ENCODE data around the gene STX12.
"Not testable (repeated sequence)": the region's sequence is repeated elsewhere in the genome, so short reads cannot be mapped to it uniquely, and the experiment has no call there.

Gene STX12

DNA sequence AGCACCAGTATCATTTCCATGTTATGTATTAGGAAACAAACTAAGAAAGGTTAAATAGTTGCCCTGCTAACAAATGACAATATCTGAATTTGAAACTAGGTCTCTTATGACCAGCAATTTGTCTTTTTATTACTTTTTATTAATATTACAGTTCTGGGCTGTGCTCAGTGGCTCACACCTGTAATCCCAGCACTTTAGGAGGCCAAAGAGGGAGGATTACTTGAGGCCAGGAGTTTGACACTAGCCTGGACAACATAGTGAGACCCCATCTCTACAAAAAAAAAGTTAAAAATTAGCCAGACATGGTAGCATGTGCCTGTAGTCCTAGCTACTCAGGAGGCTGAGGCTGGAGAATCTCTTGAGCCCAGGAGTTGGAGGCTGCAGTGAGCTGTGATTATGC lies 3.3 kb downstream of the STX12 start:
- not testable (repeated sequence) for DNase-seq

DNA sequence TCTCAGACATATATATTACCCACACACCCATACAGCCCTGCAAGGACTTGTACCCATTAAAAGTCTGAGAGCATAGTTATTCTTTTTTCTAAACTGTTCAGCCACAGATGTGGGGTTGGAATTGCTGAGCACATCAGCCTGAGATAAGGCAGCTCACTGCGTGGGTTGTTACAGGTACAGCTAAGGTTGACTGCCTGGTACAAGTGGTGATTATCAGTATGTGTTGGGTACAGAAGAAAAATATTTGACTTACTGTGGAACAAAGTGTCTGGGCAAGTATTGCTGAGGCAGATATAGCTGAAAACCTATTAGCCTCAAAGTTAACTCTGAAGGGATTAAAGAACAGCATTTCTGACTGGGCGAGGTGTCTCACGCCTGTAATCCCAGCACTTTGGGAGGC lies 5.0 kb downstream of the STX12 start:
- no peak for DNase-seq

DNA sequence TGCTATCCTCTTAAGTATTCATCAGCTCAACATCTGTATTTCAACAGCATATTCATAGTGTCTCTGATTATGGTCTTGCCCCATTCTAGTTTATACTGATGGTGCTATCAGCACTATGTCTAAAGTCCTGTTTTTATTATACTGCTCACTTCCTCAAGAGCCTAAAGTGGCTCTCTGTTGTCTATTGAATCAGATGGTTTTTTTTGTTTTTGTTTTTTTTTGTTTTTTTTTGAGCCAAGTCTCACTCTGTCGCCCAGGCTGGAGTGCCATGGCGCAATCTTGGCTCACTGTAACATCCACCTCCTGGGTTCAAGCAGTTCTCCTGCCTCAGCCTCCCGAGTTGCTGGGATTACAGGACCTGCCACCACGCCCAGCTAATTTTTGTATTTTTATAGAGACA lies 6.1 kb downstream of the STX12 start:
- DNase-seq: no peak

DNA sequence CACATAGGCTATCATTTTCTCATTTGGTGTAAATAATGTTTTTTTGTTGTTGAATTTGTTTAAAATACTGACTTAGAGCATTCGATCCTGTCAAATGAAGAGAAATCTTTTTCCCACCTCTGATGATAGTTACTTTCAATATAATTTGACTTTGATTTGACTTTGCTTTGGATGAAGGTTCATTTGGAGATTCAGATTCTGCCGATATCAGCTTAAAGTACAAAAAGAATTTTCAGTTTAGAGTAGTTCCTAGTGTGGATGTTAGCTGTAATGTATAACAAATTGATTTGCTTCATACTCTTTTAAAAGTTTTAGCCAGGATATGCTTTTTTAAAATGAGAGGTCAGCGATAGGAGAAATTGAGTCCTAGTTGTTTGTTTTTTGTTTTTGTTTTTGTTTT lies 9.9 kb downstream of the STX12 start:
- DNase-seq: no peak

DNA sequence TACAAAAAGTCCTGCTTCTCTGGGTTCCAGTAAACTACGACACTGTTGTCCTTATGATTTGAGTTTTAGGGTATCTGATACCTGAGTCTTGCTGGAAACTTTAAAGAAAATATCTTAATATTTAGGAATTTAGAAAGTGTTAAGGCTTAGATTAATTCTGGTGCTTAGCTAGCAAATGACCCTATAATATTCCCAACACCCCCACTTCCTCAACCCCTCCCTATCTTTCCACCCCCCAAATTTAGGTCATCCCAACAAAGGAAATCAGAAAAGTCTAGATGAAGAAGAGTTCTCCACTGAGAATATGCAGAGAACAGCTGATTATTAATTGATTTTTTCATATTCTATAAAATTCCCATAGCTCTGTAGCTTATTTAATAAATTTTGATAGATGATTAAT lies 11.7 kb downstream of the STX12 start:
- DNase-seq: no peak

DNA sequence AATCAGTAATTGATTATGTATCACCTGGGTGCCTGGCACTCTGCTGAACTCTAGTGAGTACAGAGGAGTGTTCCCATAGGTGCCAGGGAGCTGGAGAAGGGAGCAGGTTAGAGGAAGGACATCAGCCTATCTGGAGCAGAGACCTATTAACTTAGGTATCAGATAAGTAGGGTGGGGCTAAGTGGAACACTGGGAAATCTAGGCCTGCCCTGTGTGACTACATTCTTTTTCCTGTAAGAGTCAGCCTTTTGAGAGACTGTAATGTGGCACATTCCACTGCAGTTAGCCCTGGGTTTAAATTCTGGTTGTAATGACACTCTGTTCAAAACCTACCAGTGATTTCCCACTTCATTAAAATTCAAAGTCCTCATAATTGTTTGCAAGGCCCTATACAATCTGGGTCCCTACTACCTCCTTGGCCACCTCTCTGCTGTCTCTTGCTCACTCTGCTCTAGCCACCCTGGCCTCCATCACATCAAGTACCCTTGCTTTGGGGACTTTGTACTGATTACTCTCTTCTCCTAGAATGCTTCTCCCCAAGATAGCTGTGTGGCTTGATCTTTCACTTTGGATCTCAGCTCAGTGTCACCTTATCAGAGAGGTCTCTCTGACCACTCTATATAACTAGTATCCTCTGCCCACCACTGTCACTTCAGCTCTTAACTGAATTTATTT lies 12.9 kb downstream of the STX12 start:
- no peak for DNase-seq

DNA sequence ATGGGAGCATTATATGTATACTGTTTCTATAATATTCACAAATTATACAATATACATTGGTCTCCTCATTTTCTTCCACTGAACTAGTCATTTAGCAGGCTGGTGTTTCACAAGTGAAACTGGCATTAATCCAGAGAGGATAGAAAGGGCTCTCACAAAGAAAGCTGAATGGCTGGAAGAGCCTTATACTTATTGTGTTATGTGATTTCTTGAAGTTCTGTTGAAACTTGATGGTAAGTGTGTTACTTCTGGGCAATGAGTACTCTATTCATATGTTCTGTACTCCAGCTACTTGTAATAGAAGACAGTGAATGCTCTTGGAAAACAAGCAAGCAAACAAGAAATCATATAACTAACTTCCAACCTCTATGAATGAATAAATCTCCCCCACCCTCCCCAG lies 14.9 kb downstream of the STX12 start:
- DNase-seq: no peak

DNA sequence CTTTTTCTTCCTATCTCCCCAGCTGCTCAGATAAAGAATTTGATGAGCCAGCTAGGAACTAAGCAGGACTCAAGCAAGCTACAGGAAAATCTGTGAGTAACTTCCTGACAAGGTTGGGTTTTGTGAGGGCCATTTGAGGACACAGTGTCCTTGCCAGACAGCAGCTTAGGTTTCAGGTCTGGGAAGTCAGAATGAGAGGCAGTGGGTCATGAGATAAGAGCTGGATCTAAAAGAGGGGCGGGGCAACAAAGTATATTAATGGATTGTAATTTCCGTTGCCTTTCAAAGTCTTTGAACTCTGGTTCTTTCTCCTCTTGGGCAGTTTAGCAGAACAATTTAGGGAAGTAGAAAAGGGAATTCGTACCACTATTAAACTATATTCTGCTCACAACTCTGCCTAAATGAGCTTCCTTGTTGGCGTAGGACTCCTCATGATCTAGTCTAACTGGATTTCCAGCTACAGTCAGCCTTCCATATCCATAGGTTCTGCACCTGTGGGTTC lies 16.6 kb downstream of the STX12 start:
- no peak for DNase-seq

DNA sequence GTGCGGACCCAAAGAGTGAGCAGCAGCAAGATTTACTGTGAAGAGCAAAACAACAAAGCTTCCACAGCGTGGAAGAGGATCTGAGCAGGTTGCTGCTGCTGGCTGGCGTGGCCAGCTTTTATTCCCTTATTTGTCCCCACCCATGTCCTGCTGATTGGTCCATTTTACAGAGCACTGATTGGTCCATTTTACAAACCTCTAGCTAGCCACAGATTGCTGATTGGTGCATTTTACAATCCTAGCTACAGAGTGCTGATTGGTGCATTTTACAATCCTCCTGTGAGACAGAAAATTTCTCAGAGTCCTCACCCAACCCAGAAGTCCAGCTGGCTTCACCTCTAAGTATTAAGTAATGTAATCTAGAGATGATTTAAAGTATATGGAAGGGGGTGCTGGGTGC lies 17.3 kb downstream of the STX12 start:
- DNase-seq: not testable (repeated sequence)

DNA sequence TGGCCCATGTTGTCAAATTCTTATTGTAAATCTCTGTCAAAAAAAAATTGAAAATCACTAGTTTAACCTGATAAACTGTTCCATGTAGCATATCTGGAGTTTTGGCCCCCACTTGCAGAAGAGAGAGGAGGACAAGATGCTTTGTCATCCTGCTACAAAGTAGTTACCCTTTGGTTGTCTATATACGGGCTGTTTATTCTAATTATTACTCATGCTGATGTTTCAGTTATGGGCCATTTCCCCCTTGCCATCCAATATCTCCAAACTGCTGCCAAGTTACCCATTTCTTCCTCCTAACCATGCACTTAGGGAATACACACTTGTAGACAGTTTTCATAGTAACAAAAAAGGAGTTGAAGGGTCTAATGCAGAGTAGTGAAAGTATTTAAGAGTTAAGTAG lies 22.6 kb downstream of the STX12 start:
- no peak for DNase-seq

DNA sequence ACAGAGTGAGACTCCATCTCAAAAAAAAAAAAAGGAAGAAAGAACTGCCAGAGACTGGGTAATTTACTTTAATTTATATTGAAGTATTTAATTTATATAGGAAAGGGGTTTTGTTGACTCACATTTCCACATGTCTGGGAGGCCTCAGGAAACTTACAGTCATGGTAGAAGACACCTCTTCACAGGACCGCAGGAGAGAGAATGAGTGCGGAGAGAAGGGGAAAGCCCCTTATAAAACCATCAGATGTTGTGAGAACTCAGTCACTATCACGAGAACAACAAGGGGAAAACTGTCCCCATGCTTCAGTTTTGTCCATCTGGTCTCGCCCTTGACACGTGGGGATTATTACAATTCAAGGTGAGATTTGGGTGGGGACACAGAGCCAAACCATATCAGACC lies 31.8 kb downstream of the STX12 start:
- DNase-seq: no peak

DNA sequence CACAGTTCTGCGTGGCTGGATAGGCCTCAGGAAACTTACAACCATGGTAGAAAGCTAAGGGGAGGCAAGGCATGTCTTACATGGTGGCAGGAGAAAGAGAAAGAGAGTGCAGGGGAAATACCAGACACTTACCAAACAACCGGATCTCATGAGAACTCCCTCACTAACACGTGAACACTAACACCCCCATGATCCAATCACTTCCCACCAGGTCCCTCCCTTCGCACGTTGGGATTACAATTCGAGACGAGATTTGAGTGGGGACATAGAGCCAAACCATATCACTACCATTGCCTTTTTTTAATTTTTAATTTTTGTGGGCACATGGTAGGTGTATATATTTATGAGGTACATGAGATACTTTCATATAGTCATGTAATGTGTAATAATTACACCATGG lies 33.7 kb downstream of the STX12 start:
- no peak for DNase-seq

DNA sequence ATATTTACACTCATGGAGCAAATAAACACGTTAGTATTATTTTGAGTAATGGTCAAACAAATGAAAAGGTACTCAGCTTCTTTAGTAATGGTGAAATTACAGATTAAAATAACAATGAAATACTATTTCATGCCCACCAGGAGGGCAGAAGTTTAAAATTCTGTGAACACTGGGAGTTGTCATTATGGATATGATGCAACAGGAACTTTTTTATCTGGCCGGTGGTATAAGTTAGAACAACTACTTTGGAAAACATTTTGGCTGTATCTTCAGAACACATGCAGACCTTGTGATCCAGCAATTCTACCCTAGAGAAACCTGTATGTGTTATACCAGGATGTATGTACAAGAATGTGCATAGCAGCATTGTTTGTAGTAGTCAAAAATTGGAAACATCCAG lies 34.4 kb downstream of the STX12 start:
- DNase-seq: no peak

DNA sequence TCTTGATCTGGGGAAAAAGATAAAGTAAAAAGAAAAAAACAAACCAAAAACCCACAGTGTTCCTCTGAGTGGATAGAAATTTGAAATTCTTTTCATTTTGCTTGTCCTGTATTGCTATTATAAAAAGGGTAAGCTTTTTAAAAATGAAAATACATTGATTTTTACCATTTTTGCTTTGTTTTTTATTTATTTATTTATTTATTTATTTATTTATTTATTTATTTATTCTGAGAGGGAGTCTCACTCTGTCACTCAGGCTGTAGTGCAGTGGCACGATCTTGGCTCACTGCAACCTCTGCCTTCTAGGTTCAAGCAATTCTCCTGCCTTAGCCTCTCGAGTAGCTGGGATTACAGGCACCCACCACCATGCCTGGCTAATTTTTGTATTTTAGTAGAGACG lies 35.1 kb downstream of the STX12 start:
- DNase-seq: not testable (repeated sequence)

DNA sequence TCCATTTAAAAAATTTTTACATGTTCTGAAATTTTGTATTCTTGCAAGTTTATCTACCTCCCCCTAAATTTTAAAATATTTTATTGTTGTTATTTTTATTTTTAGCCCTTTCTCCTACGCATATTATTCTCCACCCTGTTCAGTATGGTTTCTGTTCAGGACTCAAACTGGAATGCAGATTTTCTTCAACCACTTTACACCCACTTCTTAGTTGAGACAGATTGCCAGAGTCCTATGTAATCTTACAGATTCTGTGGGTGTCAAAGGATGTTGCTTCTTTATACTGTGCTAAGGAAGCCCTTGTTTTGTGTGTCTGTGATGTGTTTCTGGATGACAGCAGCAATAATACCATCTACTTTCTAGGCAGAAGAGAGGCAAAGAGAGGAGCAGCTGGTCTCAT lies 36.9 kb downstream of the STX12 start:
- DNase-seq: no peak

DNA sequence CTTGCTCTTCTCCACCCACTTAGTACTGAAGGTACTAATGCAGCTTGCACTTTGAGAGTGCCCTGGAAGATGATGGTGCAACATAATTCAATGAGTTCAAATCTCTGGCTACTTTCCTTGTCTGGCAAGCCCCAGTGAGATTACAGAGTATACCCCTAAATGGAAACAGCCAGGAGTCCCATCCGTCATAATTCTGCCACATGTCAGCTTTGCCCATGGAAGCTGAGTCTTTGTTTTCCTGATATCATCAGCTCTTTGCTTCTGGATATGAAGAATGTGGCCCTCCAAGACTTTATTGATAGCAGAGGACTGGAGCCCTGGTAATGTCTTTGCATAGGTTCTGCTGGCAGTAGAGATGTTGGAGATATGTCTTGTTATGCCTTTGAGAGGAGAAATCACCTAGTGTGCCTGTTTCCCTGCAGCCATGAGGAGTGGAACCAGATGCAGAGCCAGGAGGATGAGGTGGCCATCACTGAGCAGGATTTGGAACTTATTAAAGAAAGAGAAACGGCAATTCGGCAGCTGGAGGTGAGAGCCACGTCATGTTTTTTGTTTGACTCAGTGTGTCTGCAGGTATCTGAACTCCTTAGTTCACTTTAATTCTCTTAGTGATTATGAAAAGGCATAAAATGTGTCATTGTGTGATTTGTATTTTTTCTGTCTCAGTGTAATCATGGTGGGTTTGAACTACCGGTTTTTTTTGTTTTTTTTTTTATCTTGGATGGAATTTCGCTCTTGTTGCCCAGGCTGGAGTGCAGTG lies 38.9 kb downstream of the STX12 start:
- no peak for DNase-seq

DNA sequence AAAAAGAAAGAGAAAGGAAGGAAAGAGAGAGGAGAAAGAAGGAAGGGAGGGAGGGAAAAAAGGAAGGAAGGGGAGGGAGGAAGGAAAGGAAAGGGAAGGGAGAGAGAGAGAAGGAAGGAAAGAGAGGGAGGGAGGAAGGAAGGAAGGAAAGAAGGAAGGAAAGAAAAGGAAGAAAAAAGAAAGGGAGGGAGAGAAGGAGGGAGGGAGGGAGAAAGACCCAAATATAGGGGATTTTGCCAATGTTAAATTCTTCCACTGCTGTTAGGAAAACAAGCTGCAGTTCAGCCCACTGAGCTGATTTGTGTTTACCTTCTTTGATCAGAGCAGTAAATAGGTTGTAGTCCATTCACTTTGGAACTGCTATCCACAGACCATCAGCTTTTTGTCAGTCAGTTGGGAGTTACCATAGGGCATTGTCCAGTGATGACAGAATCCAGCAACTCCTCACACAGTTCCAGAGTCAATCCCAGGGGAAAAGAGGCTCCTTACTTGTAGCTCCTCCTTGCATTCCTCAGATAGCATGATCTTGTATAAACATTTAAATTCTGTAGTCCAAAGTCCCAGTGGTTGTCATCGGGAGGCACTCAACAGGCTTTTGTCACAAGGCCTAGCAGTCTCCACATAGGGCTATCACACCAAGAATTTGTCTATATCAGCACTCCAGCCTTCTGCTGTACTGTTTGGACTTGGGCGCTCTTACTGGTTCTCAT lies 44.1 kb downstream of the STX12 start:
- DNase-seq: no peak

DNA sequence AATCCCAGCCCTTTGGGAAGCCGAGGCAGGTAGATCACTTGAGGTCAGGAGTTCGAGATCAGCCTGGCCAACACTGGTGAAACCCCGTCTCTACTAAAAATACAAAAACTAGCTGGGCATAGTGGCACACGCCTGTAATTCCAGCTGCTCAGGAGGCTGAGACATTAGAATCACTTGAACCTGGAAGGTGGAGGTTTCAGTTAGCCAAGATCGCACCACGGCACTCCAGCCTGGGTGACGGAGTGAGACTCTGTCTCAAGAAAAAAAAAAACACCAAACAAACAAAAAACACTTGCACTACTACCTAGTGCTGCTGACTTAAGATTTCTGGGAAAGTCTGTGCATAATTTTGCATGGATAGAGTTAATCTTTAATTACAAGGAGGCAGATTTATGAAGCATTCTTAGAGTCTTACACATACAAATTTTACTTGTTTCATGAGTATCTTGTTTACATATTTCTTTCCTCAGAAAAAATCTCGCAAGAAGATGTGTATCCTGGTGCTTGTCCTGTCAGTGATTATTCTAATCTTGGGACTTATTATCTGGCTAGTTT lies 48.8 kb downstream of the STX12 start:
- DNase-seq: no peak

DNA sequence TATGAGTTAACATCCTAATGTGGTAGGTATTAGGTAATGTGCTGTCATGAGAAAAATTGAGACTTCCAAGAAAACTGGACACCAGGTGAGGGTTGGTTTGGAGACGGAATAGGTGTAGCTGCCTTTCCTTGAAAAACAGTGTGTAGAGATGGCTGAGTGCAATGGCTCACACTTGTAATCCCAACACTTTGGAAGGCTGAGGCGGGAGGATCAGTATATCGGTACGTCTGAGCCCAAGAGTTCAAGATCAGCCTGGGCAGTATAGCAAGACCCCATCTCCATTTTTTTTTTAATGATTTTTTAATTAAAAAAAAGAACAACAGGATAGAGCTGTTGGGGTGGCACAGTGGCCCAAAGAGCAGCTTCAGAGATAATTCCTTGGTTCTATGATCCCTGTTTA lies 50.8 kb downstream of the STX12 start:
- no peak for DNase-seq

DNA sequence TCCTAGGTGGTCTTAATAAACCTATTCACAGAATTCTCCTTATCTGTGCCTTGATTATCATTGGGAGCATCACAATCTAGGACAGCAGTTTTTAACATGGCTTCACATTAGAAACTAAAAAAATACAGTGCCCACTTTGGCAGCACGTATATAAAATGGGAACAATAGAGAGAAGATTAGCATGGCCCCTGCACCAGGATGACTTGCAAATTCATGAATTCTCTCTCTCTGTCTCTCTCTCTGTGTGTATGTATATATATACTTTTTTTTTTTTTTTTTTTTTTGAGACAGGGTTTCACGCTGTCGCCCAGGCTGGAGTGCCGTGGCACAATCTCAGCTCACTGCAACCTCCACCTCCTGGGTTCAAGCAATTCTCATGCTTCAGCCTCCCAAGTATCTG lies 51.4 kb downstream of the STX12 start:
- no peak for DNase-seq

DNA sequence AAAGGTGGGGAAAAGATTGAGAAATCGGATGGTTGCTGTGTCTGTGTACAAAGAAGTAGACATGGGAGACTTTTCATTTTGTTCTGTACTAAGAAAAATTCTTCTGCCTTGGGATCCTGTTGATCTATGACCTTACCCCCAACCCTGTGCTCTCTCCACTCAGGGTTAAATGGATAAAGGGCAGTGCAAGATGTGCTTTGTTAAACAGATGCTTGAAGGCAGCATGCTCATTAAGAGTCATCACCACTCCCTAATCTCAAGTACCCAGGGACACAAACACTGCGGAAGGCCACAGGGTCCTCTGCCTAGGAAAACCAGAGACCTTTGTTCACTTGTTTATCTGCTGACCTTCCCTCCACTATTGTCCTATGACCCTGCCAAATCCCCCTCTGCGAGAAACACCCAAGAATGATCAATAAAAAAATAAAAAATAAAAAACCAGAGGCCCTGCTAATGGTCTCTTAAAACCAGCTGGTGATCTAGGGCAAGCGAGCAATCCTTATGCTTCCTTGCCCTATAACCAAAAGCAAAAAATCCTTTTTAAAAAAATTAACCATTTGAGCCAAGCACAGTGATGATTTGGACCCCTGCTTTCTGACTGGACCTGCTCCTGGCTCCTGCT lies 56.4 kb downstream of the STX12 start:
- not testable (repeated sequence) for DNase-seq

DNA sequence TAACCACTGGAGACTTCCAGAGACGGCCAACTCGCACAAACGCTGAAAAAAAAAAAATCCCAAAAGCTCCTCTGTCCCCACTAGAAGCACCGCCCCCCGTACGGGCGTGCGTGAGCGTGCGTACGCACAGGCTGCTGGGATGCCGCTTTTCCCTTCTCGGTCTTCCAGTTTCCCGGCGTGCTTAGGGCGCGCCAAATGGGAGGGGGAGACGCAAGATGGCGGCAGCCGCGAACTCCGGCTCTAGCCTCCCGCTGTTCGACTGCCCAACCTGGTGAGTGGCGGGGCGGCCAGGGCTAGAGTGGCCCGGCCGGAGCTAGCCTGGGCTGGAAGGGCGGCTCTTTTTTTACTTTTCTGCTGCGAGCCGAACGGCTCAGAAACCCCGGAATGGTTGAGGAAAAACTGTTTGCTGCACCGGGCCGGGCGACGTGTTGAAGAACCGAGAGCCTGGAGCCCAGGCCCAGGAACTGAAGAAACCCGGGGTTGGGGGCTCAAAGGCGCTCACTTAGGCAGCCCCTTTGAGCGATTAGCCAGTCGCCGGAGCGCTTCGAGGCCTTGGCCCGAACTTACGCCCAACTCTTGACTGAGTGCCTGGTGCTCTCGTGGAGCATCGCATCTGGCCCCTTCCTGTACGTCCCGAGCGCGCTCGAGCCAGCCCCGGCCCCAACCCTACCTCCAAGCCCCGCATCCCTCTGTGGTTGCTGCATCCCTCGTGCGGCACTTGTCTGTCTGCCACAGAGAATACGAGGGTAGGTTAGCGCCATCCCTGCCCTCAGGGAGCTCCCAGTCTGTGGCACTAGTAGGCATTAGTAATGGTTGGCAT lies 57.8 kb downstream of the STX12 start, which contains the start of gene PPP1R8:
PPP1R8 (plus strand) TSS at position 162 of the 820 bp plus-strand sequence; CDS start at position 216, 54 bp downstream.
- DNase-seq: peak; percentile 97
